ENCODE results near the gene NDUFC2.
"Not testable (repeated sequence)": the region's sequence is repeated elsewhere in the genome, so short reads cannot be mapped to it uniquely, and the experiment has no call there.

NDUFC2 gene

GRCh38 chr11:78054971-78055370 is 24.7 kb downstream of the NDUFC2 start:
- no peak for DNase-seq (ENCODE audit: low spot score)

DNA sequence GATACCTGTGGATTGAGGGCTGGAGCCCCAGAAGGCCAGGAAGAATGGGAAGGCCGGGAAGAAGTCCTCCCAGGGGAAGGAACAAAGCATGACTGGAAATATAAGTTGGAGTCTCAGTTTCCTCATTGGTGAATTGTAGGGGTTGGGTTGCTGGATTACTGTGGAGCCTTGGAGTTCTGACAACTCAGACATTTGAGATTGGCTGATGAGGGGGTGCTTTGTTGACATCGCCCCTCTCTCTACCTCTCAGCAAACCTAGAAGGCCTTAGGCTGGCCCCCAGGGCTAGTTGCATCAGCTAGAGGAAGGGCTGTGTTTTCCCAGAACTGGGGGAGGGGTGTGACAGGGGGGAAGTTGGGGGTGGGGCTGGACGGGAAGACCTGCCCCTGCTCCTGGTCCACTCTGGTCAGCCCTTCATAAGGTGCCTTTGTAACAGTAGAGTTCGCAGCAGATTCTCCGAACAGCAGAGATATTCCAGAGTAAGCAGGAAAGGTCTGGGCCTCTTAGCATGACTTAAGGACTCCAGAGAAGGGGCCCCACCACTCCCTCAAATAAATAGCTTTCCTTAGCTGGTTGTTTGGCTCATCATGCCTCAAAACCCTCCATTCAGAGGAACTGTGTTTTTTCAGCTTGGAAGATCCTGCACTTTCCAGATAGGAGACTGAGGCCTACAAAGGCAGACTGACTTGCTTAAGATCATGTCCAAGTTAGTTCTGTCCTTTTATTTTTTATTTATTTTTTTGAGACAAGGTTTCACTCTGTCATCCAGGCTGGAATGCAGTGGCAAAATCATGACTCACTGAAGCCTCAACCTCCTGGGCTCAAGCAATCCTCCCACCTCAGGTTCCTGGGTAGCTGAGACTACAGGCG is 28.5 kb downstream of the NDUFC2 start:
- peak; percentile 56 for DNase-seq (ENCODE audit: low spot score)

DNA sequence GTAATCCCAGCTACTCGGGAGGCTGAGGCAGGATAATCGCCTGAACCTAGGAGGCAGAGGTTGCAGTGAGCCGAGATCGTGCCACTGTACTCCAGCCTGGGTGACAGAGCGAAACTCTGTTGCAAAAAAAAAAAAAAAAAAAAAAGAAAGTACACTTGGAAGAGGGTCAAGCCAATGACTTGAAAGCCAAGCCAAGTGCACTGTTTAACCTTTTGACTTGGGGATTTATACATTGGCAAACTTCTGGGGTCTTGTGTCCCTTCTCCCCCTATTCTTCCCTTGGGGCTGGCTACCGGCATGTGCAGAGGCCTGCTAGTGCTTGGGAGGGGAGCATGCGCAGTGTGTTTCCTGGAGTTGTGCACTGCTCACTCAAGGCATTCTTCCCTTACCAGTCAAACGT is 30.3 kb downstream of the NDUFC2 start:
- no peak for DNase-seq (ENCODE audit: low spot score)

GRCh38 chr11:78048561-78048960 is 31.1 kb downstream of the NDUFC2 start:
- no peak for DNase-seq (ENCODE audit: low spot score)

GRCh38 chr11:78046486-78046854 is 33.2 kb downstream of the NDUFC2 start:
- DNase-seq (ENCODE audit: low spot score), result no peak

- DNase-seq (ENCODE audit: low spot score), result peak; percentile 94
These were observed 33.7 kb downstream of the NDUFC2 start for GRCh38 chr11:78045851-78046485.

- DNase-seq (ENCODE audit: low spot score), result no peak
These were observed 35.0 kb downstream of the NDUFC2 start for GRCh38 chr11:78044706-78045105.

GRCh38 chr11:78041843-78042440 is 37.7 kb downstream of the NDUFC2 start:
- no peak for DNase-seq (ENCODE audit: low spot score)

- not testable (repeated sequence) for DNase-seq (ENCODE audit: low spot score)
These were observed 38.3 kb downstream of the NDUFC2 start for GRCh38 chr11:78041380-78041719.

DNA sequence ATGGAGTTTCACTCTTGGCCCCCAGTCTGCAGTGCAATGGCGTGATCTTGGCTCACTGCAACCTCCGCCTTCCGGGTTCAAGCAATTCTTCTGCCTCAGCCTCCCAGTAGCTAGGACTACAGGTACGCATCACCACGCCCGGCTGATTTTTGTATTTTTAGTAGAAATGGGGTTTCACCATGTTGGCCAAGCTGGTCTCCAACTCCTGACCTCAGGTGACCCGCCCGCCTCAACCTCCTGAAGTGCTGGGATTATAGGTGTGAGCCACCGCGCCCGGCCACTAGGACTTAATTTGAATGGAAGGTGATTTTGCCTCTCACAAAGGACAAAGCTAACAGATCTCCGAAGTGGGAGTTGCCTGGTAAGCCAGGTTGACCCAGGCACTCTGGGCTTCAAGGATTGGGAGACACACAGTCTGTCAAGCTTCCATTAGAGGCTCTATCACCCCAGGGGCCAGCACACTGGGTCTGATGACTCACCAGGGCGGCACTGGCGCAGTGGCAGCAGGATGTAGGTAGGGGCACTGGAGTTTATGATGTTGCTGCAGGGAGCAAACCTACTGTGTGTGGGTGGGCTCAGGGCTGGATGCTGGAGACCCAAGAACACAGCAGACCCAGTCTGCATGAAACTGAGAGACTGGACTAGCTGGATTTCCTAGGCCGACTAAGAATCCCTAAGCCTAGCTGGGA is 38.8 kb downstream of the NDUFC2 start:
- DNase-seq (ENCODE audit: low spot score), result no peak

GRCh38 chr11:78039919-78040671 is 39.6 kb downstream of the NDUFC2 start:
- peak; percentile 82 for DNase-seq (ENCODE audit: low spot score)

GRCh38 chr11:78039391-78039918 is 40.2 kb downstream of the NDUFC2 start:
- no peak for DNase-seq (ENCODE audit: low spot score)

DNA sequence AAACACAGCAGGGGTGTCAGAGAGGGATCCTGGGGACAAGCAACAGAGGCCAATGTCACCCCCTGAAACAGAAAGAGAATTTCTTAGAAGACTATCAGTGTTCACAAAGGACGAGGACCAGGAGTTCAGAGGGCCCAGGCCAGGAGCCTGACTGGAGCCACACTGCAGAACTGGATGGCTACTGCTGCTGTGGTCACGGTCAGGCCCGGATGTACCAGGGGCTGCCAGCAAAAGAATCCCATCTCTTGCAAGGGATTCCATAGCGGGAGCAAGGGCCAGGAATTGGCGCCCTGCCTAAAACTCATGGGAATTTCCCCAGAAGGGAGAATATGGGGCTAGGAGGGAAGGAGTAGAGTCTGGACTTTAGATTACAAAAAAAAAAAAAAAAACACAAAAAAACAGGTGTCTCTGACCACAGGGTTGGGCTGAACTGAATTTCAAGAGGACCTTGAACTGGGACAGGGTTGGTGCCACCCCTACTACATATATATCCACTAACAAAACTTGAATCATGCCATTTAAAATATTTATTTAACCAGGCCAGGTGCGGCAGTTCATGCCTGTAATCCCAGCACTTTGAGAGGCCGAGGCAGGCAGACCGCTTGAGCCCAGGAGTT is 40.9 kb downstream of the NDUFC2 start:
- DNase-seq (ENCODE audit: low spot score), result no peak

DNA sequence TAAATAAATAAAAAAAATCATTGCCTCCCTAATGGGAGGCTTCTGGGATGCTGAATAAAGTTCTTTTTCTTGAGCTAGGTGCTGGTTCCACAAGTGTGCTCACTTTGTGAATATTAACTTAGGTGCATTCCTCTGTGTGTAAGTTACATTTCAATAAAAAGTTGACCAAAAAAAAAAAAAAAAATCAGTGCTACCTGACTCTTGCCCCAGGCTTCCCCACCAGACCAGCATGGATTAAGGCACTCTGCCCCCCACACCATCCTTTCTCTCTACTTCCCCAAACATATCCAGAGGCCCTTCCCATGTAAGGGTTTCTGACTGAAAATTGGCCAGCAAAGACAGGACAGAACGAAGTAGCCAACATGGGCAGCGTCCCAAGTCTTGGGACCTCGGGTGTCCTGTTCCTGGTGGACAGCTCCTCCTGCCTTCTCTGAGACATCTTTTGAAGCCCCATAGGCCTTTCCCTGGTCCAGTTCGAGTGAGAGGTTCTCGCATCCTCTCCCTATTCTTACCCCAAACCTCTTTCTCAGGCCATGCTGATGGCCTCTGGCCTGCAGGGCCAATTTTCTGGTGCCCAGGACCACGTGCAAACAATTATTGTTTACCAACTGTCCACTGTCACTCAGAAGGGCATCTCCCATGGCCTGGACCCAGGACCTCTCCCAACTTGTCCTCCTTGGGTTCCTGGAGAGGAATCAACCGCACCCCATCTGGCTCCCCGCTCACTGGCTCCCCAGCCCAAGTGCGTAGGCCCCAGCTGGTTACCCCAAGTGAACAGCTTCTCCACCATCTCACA is 41.6 kb downstream of the NDUFC2 start:
- DNase-seq (ENCODE audit: low spot score), result no peak

GRCh38 chr11:78037056-78037455 is 42.6 kb downstream of the NDUFC2 start:
- DNase-seq (ENCODE audit: low spot score), result no peak

DNA sequence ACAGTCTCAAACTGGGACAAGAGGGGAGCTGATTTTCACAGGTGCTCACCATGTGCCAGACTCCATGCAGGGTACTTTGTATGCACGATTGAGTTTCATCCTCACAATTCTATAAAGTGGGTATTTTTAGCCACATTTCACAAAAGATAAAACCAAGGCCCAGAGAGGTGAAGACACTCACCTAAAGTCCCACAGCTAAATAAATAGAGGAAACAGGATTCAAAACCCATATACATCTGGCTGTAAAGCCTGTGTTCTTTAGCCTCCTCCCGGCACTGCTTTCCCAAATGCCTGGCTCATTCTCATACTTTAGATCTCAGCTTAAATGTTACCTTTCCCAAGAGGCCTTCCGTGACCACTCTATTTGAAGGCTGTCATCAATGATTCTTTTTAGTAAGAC is 43.3 kb downstream of the NDUFC2 start:
- no peak for DNase-seq (ENCODE audit: low spot score)

- DNase-seq (ENCODE audit: low spot score), result no peak
These were observed 45.0 kb downstream of the NDUFC2 start for GRCh38 chr11:78034623-78035022.

DNA sequence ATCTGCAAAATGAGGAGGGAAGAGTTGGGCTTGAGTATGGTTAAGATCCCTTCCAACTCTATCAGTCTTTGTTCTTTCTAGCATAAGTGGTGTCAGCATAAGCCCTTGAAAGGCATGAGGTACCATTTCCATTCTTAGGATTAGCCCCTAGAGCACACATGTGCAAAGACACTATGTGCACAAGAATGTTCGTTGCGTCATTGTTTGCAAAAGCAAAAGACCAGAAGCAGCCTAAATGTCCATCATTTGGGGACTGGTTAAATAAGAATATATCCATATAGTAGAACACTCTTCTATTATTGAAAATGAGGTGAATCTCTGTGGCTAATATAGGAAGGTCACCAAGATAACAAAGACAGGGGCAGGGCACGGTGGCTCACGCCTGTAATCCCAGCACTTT is 46.6 kb downstream of the NDUFC2 start:
- DNase-seq (ENCODE audit: low spot score), result no peak

GRCh38 chr11:78032090-78032489 is 47.6 kb downstream of the NDUFC2 start:
- no peak for DNase-seq (ENCODE audit: low spot score)

GRCh38 chr11:78031629-78032028 is 48.0 kb downstream of the NDUFC2 start:
- DNase-seq (ENCODE audit: low spot score), result no peak

Measured in AG20443 (cell line).